Measurements from ENCODE around the gene POLR1A. TPM values are rescaled to one million over a fixed set of nuclear protein-coding genes. Genes with fewer than 3 reads are reported as not detected.

POLR1A gene
- total RNA-seq, 1 donor from 2014 or later: 32.6 TPM

DNA sequence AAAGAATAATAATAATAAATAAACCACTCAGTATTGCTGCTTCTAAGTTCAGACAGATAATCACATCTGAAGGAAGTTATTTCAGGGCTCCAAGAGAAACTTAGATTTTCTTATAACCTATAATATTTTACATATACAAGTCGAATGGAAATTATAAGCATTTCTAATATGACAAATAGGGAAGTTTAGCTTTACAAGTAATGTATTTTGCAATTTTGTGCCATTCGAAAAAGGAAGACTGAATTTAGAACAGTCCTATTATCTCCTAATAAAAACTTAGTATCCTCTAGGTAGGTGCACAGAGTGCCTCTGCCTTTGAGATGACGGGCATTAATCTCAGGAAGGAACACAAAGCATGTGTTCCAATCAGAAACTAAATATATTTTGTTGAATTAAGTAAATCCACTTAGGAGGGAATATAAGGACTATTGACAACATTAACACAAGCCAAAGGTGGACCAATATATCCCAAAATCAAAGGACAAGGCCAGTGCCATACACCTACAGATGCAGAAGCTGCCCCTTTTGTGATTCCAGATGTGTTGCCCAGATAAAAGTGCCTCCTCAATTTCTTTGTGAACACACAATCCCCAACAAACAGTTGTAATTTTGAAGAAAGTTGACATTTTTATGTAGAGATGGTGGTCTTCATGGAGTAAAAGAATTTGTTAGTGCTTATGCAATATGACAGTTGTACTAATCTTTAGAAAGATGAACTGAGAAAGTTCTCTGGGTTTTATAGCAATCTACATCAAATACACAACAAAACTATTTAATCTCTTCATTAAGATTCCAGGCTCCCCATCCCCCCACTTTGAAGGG lies 37.0 kb upstream of the POLR1A start:
- no peak for TF ChIP-seq CTCF (IDR thresholded peaks at IDR 0.05)
- Mint-ChIP-seq H3K4me3 (ENCODE audit: unreplicated experiment) (no peak overlapping the region), H3K27me3 (ENCODE audit: low read depth) (no peaks in the 10 kb centered on the region), H3K36me3 (ENCODE audit: low read depth) (peaks cover 31% of the 10 kb centered on the region), H3K9me3 (ENCODE audit: low read depth) (no peaks in the 10 kb centered on the region), H3K27ac (ENCODE audit: unreplicated experiment) (no peak overlapping the region), H3K4me1 (ENCODE audit: low read depth) (no peaks in the 10 kb centered on the region)
- no peak for DNase-seq (ENCODE audit: low spot score)

DNA sequence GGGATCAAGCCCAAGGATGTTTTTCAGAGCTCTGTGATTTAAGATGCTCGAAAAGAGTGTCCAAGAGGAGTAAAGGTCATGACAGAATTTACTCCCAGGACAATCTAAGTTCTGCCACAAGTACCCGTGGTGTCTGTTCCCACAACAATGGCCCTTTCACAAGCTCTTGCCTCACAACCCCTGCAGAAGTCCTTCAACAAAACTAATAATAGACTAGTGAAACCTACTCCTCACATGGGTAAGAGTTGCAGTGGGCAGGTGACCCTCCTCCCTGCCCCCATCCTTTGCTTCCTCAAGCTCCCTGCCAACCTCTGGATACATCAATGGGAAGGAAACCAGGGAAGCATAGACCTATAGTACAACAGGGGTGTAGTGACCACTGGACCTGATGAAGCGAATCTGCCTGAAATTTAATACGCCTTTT lies 35.3 kb upstream of the POLR1A start:
- H3K36me3 Mint-ChIP-seq (ENCODE audit: low read depth): peaks cover 34% of the 10 kb centered on the region
- H3K4me1 Mint-ChIP-seq (ENCODE audit: low read depth): no peaks in the 10 kb centered on the region
- DNase-seq (ENCODE audit: low spot score): no peak
- no peaks in the 10 kb centered on the region for H3K9me3 Mint-ChIP-seq (ENCODE audit: low read depth)
- TF ChIP-seq CTCF (IDR thresholded peaks at IDR 0.05): no peak
- H3K27me3 Mint-ChIP-seq (ENCODE audit: low read depth): no peaks in the 10 kb centered on the region
- H3K27ac Mint-ChIP-seq (ENCODE audit: unreplicated experiment): no peak overlapping the region
- H3K4me3 Mint-ChIP-seq (ENCODE audit: unreplicated experiment): no peak overlapping the region

- Mint-ChIP-seq H3K27me3 (ENCODE audit: low read depth) (no peaks in the 10 kb centered on the region), H3K4me1 (ENCODE audit: low read depth) (no peaks in the 10 kb centered on the region), H3K27ac (ENCODE audit: unreplicated experiment) (no peak overlapping the region), H3K9me3 (ENCODE audit: low read depth) (no peaks in the 10 kb centered on the region), H3K36me3 (ENCODE audit: low read depth) (peaks cover 41% of the 10 kb centered on the region), H3K4me3 (ENCODE audit: unreplicated experiment) (no peak overlapping the region)
- no peak for TF ChIP-seq CTCF (IDR thresholded peaks at IDR 0.05)
- DNase-seq (ENCODE audit: low spot score): no peak
These were observed 34.3 kb upstream of the POLR1A start for GRCh38 chr2:86139981-86140380.

DNA sequence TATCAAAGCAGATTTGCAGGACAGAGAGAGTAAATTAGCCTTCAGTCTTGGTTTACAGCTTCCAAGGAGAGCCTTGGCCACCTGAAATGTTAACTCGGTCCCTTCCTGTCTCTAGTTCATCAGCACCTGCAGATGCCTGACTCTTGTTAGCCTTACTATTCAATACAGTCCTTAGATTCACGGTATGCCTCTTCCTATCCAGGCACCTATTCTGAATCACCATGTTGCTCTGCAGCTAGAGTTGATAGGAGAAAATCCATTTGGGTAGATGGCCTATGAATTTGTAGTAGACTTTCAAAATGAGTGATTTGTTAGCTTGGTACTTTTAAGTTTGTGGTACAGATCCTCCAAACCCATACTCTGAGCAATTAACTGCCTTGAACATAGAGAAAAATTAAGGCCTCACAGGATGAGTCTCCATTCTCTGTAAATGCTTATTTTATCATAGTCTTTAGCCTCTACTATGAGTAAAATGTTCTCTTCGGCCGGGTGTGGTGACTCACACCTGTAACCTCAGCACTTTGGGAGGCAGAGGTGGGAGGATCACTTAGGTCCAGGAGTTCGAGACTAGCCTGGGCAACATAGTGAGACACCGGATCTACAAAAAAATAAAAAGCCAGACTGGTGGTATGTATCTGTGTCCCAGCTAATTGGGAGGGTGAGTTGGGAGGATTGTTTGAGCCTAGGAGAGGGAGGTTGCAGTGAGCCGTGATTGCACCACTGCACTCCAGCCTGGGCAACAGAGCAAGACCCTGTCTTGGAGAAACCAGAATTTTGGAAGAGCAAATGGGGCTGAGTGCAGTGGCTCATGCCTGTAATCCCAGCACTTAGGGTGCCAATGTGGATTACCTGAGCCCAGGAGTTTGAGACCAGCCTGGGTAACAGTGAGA lies 33.3 kb upstream of the POLR1A start:
- Mint-ChIP-seq H3K4me1 (ENCODE audit: low read depth) (no peaks in the 10 kb centered on the region), H3K27ac (ENCODE audit: unreplicated experiment) (no peak overlapping the region), H3K9me3 (ENCODE audit: low read depth) (no peaks in the 10 kb centered on the region), H3K27me3 (ENCODE audit: low read depth) (no peaks in the 10 kb centered on the region), H3K4me3 (ENCODE audit: unreplicated experiment) (no peak overlapping the region), H3K36me3 (ENCODE audit: low read depth) (peaks cover 43% of the 10 kb centered on the region)
- DNase-seq (ENCODE audit: low spot score): no peak
- no peak for TF ChIP-seq CTCF (IDR thresholded peaks at IDR 0.05)

GRCh38 chr2:86136141-86136540 lies 30.5 kb upstream of the POLR1A start:
- no peaks in the 10 kb centered on the region for H3K9me3 Mint-ChIP-seq (ENCODE audit: low read depth)
- no peak for TF ChIP-seq CTCF (IDR thresholded peaks at IDR 0.05)
- H3K4me1 Mint-ChIP-seq (ENCODE audit: low read depth): no peaks in the 10 kb centered on the region
- no peak for DNase-seq (ENCODE audit: low spot score)
- no peak overlapping the region for H3K4me3 Mint-ChIP-seq (ENCODE audit: unreplicated experiment)
- no peak overlapping the region for H3K27ac Mint-ChIP-seq (ENCODE audit: unreplicated experiment)
- H3K36me3 Mint-ChIP-seq (ENCODE audit: low read depth): peaks cover 48% of the 10 kb centered on the region
- H3K27me3 Mint-ChIP-seq (ENCODE audit: low read depth): no peaks in the 10 kb centered on the region

Measured in chondrocyte (in vitro differentiated cells).